Measurements from ENCODE around the gene PDIA4.
"Not testable (repeated sequence)": the region's sequence is repeated elsewhere in the genome, so short reads cannot be mapped to it uniquely, and the experiment has no call there.

The PDIA4 gene, protein sequence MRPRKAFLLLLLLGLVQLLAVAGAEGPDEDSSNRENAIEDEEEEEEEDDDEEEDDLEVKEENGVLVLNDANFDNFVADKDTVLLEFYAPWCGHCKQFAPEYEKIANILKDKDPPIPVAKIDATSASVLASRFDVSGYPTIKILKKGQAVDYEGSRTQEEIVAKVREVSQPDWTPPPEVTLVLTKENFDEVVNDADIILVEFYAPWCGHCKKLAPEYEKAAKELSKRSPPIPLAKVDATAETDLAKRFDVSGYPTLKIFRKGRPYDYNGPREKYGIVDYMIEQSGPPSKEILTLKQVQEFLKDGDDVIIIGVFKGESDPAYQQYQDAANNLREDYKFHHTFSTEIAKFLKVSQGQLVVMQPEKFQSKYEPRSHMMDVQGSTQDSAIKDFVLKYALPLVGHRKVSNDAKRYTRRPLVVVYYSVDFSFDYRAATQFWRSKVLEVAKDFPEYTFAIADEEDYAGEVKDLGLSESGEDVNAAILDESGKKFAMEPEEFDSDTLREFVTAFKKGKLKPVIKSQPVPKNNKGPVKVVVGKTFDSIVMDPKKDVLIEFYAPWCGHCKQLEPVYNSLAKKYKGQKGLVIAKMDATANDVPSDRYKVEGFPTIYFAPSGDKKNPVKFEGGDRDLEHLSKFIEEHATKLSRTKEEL

DNA sequence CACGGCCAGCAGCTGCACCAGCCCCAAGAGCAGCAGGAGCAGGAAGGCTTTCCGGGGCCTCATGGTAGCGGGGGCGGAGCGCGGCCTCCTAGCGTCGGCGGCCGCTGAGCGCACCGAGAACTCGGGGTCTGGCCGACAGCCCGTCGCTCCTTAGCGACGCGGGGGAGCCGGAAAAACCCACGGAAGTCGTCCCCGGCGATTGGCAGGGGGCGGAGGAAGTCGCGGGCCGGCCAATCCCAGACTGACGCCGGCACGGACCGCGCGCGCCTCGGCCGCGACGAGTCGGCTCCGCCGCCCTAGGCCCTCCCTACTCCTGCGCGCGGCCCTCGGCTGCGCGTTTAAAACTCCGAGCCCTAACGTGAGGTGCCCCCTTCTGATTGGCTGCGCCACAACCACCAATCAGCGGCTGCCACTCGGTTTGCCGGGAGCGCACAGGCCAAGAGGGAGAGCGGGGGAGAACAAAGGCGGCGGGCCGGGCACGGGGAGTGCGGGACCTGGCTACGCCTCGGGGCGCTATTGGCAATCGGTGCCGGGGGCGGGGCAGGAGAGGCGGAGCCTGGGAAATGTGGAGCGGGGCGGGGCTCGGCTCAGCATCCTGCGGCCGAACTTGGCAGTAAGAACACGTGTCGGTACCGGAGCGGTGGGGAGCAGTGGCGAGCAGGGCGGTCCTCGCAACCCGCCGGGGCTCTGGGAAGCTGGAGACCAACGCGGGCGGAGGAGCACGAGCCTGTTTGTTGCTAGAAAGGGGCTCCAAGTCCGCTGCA is at the start of gene PDIA4:
Gene PDIA4 (minus strand): TSS at position 160 of the 764 bp plus-strand sequence. CDS start 97 bp downstream, at position 63.
- ATAC-seq (replicated peaks; ENCODE audit: extremely low read depth, poor library complexity, severe bottlenecking) (peak; percentile 87), DNase-seq (ENCODE audit: low spot score in 2 of 2) (peak; percentile 98 to 99)
- peaks cover 14% of the 10 kb centered on the region for H3K36me3 Mint-ChIP-seq (ENCODE audit: insufficient read depth)
- no peaks in the 10 kb centered on the region for H3K9me3 Mint-ChIP-seq
- peak within 1 kb of the TSS; percentile 93 for H3K27ac Mint-ChIP-seq (ENCODE audit: low read depth)
- H3K27me3 Mint-ChIP-seq, result no peaks in the 10 kb centered on the region
- H3K4me1 Mint-ChIP-seq, result peaks cover 47% of the 10 kb centered on the region
- H3K4me3 Mint-ChIP-seq, result peak within 1 kb of the TSS; percentile 84

DNA sequence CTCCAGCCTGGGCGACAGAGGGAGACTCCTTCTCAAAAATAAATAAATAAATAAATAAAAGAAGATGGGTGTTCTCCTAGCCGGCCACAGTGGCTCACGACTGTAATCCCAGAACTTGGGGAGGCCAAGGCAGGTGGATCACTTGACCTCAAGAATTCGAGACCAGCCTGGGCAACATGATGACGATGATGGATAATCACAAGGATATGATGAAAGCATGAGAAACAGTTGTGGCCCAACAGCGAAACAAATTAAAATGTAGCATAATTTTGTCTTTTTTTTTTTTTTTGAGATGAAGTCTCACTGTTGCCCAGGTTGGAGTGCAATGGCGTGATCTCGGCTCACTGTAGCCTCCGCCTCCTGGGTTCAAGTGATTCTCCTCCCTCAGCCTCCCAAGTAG is 49.3 kb upstream of the PDIA4 start:
- DNase-seq (ENCODE audit: low spot score in 2 of 2) (no peak), ATAC-seq (replicated peaks; ENCODE audit: extremely low read depth, poor library complexity, severe bottlenecking) (no peak)
- Mint-ChIP-seq H3K4me3 (no peak overlapping the region), H3K36me3 (ENCODE audit: insufficient read depth) (peaks cover 17% of the 10 kb centered on the region), H3K4me1 (peaks cover 14% of the 10 kb centered on the region), H3K9me3 (no peaks in the 10 kb centered on the region), H3K27me3 (no peaks in the 10 kb centered on the region), H3K27ac (ENCODE audit: low read depth) (no peak overlapping the region)

DNA sequence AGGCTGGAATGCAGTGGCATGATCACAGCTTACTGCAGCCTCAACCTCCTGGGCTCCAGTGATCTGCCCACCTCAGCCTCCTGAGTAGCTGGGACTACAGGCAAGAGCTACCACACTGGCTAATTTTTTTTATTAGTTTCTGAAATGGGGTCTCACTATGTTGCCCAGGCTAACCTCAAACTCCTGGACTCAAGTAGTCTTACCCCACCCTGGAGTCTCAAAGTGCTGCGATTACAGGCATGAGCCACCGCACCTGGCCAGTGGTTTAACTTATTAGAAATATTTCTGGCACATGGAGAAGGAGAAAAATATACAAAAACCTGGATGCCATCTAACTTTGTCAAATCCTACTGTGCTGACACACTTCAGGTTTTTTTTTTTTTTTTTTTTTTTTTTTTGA is 47.0 kb upstream of the PDIA4 start:
- Mint-ChIP-seq H3K4me1 (peaks cover 7% of the 10 kb centered on the region), H3K4me3 (no peak overlapping the region), H3K27ac (ENCODE audit: low read depth) (no peak overlapping the region), H3K9me3 (no peaks in the 10 kb centered on the region), H3K27me3 (no peaks in the 10 kb centered on the region), H3K36me3 (ENCODE audit: insufficient read depth) (peaks cover 16% of the 10 kb centered on the region)
- DNase-seq (ENCODE audit: low spot score in 2 of 2), result no peak
- no peak for ATAC-seq (replicated peaks; ENCODE audit: extremely low read depth, poor library complexity, severe bottlenecking)

DNA sequence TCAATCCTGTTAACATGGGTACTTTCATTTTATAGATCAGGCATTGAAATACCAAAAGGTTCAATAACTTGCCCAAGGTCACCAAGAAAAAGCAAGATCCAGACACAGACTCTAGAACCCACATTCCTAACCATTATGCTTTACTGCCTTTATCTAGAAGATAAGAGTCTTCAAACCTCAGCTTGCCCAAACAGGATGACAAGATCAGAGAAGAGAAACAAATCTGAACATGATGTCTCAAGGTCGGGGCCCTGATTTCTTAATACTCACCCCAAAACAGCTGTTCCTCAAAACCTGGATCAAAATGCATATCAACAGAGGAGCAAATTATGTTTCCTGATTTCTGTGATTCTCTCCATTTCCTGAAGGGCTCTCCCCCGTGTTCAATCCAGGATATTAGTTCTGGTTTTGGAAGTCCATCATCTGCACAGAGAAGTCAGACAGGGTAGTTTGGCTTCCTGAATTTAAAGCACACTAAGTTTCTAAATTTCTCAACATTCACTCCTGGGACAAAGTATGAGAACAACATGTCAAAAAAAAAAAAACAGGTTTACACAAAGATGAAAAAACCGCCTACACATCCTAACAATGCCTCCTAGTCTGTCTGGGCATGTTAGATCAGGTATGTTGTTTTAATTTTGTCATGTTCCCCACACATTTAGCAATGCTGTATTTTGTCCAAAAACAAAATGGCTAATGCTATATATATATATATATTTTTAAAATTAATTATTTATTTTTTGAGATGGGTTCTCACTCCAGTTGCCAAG is 46.0 kb upstream of the PDIA4 start:
- Mint-ChIP-seq H3K27me3 (no peaks in the 10 kb centered on the region), H3K27ac (ENCODE audit: low read depth) (no peak overlapping the region), H3K4me1 (peaks cover 5% of the 10 kb centered on the region), H3K9me3 (no peaks in the 10 kb centered on the region), H3K36me3 (ENCODE audit: insufficient read depth) (peaks cover 16% of the 10 kb centered on the region), H3K4me3 (no peak overlapping the region)
- ATAC-seq (replicated peaks; ENCODE audit: extremely low read depth, poor library complexity, severe bottlenecking) (no peak), DNase-seq (ENCODE audit: low spot score in 2 of 2) (no peak)

DNA sequence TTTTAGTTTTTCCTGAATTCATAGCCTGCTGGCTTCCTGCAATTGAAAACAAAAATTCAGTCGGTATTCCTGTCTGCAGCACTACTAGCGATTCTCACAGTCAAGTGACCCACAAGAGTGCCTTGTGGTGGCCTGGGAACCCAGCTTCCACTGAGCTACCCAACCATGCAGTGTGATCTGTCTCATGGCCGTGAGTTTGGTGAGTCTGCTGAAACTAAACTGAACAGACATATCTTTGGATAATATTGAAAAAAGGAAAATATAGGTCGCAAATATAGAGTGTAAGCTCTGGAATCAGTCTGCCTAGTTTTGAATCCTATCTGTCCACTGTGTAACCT is 44.1 kb upstream of the PDIA4 start:
- no peak overlapping the region for H3K4me3 Mint-ChIP-seq
- no peak overlapping the region for H3K27ac Mint-ChIP-seq (ENCODE audit: low read depth)
- DNase-seq (ENCODE audit: low spot score in 2 of 2) (no peak), ATAC-seq (replicated peaks; ENCODE audit: extremely low read depth, poor library complexity, severe bottlenecking) (no peak)
- no peaks in the 10 kb centered on the region for H3K9me3 Mint-ChIP-seq
- H3K36me3 Mint-ChIP-seq (ENCODE audit: insufficient read depth), result peaks cover 22% of the 10 kb centered on the region
- H3K4me1 Mint-ChIP-seq, result peaks cover 5% of the 10 kb centered on the region
- no peaks in the 10 kb centered on the region for H3K27me3 Mint-ChIP-seq

DNA sequence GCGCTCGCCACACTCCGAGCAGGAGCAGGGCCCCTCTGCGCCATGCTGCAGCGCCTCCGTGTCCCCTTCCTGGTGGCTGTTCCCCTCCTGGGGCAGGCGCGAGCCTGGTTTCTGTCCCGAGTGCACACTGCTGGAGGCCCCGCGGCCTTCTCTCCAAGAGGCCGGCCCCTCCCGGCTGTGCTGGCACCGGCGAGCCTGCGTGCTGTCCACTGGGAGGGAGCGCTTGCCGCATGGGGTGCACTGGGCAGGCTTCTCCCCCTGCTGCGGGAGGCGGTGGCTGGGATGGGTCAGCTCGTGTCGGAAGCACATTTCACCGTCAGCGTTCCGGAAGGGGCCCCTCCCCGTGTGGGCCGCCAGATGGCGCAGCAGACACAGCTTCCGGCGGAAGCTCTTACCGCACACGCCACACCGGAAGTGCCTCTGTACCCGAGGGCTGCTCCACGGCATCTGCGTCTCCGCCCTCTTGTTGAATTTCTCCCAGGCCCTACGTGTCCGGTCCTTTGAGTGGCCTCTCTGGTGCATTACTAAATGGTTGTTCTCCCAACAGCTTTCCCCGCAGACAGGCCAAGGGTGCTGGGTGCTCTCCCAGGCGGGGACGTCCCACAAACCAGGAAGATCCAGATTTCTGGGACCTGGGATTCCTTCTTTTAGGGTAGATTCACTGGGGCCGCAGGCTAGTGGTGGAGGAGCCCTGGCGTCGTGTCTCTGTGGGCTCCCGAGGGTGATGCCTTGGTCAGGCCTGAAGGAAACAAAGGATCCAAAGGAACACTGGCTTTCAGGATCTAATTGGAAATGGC is 43.5 kb upstream of the PDIA4 start:
- H3K4me1 Mint-ChIP-seq, result peaks cover 5% of the 10 kb centered on the region
- H3K9me3 Mint-ChIP-seq, result no peaks in the 10 kb centered on the region
- DNase-seq (ENCODE audit: low spot score in 2 of 2), result peak in 1 of 2 donors; percentile 42
- H3K36me3 Mint-ChIP-seq (ENCODE audit: insufficient read depth), result peaks cover 19% of the 10 kb centered on the region
- no peaks in the 10 kb centered on the region for H3K27me3 Mint-ChIP-seq
- H3K4me3 Mint-ChIP-seq, result peak overlapping the region; percentile 20
- H3K27ac Mint-ChIP-seq (ENCODE audit: low read depth), result no peak overlapping the region
- peak; percentile 60 for ATAC-seq (replicated peaks; ENCODE audit: extremely low read depth, poor library complexity, severe bottlenecking)

DNA sequence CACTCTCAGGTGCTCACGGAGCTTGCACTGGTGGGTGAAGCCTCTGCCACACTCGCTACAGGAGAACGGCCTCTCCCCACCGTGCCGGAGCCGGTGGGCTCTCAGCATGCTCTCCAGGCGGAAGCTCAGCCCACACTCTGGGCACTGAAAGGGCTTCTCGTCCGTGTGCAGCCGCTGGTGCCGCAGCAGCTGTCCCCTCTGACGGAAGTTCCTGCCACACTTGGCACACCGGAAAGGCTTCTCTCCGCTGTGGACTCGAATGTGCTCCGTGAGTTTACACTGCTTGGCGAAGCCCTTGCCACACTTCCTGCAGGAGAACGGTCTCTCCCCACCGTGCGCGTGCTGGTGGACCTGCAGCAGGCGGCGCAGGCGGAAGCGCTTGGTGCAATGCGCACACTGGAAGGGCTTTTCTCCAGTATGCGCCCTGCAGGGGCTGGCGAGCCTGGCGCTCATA is 42.9 kb upstream of the PDIA4 start:
- Mint-ChIP-seq H3K27me3 (no peaks in the 10 kb centered on the region), H3K4me1 (no peaks in the 10 kb centered on the region), H3K9me3 (no peaks in the 10 kb centered on the region), H3K36me3 (ENCODE audit: insufficient read depth) (peaks cover 19% of the 10 kb centered on the region), H3K27ac (ENCODE audit: low read depth) (no peak overlapping the region), H3K4me3 (no peak overlapping the region)
- ATAC-seq (replicated peaks; ENCODE audit: extremely low read depth, poor library complexity, severe bottlenecking) (no peak), DNase-seq (ENCODE audit: low spot score in 2 of 2) (no peak)

DNA sequence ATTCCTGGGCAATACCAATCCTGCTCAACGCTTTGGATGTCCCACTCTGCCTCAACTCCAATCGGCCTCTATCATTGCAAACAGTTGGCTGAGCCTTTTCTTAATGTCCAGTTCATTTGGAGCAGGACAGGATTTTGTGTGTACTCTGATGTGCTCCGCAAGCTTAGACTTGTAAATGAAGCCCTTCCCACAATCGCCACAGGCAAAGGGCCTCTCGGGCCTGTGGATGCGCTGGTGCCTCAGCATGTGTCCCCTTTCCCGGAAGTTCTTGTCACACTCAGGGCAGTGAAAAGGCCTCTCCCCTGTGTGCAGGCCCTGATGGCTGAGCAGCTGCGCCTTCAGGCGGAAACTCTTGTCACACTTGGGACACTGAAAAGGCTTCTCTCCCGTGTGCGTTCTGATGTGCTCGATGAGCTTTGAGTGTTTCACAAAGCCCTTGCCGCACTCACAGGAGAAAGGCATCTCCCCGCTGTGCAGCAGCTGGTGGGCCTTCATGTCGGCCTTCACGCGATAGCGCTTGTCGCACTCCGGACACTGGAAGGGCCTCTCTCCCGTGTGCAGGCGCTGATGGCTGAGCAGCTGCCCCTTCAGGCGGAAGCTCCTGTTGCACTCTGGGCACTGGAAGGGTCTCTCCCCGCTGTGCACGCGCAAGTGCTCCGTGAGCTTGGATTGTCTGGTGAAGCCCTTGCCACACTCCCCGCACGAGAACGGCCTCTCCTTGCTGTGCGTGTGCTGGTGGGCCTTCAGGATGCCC is 42.2 kb upstream of the PDIA4 start:
- Mint-ChIP-seq H3K4me1 (no peaks in the 10 kb centered on the region), H3K36me3 (ENCODE audit: insufficient read depth) (peaks cover 16% of the 10 kb centered on the region), H3K4me3 (no peak overlapping the region), H3K27me3 (no peaks in the 10 kb centered on the region), H3K9me3 (no peaks in the 10 kb centered on the region), H3K27ac (ENCODE audit: low read depth) (no peak overlapping the region)
- ATAC-seq (replicated peaks; ENCODE audit: extremely low read depth, poor library complexity, severe bottlenecking) (no peak), DNase-seq (ENCODE audit: low spot score in 2 of 2) (no peak)

DNA sequence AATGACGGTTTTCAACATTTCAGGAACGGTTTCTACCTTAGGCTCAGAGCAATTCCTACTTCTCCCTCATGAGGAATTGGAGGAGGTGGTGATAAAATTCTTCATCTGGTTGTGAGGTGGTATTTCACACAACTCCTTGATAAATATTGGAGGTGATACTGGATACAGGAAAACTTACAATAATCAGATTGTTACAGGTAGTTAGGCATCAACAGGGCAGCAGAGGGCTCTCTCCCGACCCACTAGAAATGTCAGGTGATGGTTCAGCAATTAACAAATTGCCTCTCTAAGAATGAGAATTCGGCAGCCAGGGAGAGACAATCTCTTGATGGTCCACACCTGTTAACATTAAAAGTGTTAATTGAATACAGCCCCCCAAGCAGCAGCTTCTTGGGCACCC is 39.6 kb upstream of the PDIA4 start:
- ATAC-seq (replicated peaks; ENCODE audit: extremely low read depth, poor library complexity, severe bottlenecking) (no peak), DNase-seq (ENCODE audit: low spot score in 2 of 2) (no peak)
- Mint-ChIP-seq H3K9me3 (no peaks in the 10 kb centered on the region), H3K36me3 (ENCODE audit: insufficient read depth) (peaks cover 9% of the 10 kb centered on the region), H3K4me1 (peaks cover 8% of the 10 kb centered on the region), H3K27me3 (no peaks in the 10 kb centered on the region), H3K27ac (ENCODE audit: low read depth) (no peak overlapping the region), H3K4me3 (no peak overlapping the region)

DNA sequence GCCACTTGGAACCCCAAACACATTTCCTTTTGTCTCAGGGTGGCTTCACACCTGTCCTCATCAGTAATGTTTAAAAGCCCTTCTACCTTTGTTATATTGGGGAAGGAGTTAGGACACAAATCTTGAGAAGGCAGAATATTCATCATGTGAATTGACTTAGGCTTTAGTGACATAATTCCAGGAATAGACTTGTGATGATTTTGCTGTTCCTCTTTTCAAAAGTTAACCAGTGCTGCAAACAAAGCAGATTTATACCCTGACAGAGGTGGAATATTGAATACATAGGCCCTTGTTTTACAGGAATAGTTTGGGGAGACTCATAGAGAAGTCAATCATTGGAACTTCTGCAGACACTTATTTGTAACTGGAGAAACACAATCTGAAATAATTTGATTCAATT is 35.2 kb upstream of the PDIA4 start:
- H3K9me3 Mint-ChIP-seq, result no peaks in the 10 kb centered on the region
- peaks cover 8% of the 10 kb centered on the region for H3K4me1 Mint-ChIP-seq
- DNase-seq (ENCODE audit: low spot score in 2 of 2) (no peak), ATAC-seq (replicated peaks; ENCODE audit: extremely low read depth, poor library complexity, severe bottlenecking) (no peak)
- no peak overlapping the region for H3K27ac Mint-ChIP-seq (ENCODE audit: low read depth)
- H3K4me3 Mint-ChIP-seq, result no peak overlapping the region
- no peaks in the 10 kb centered on the region for H3K27me3 Mint-ChIP-seq
- H3K36me3 Mint-ChIP-seq (ENCODE audit: insufficient read depth), result peaks cover 7% of the 10 kb centered on the region

DNA sequence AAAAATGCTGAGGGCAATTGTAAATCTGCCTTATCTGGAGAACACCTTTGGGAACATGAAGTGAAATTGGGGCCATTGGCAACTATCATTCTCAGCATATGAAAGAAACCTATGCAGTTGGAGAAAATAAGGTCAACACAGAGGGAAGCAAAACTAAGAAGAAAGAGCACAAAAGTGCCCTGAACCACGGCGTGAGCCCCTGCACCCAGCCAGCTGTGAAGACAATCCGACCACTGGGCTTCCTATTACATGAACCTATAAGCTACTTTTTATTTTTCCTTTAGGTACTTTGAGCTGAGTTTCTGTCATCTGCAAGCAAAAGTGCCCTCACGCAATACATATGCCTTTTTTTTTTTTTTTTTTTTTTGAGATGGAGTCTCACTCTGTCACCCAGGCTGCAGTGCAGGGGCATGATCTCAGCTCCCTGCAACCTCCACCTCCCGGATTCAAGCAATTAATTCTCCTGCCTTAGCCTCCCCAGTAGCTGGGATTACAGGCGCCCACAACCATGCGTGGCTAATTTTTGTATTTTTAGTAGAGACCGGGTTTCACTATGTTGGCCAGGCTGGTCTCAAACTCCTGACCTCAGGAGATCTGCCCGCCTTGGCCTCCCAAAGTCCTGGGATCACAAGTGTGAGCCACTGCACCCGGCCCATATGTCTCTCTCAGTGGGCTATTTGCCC is 34.1 kb upstream of the PDIA4 start:
- H3K4me3 Mint-ChIP-seq; H3K27me3 Mint-ChIP-seq; H3K4me1 Mint-ChIP-seq; ATAC-seq (replicated peaks; ENCODE audit: extremely low read depth, poor library complexity, severe bottlenecking); H3K27ac Mint-ChIP-seq (ENCODE audit: low read depth); H3K9me3 Mint-ChIP-seq; H3K36me3 Mint-ChIP-seq (ENCODE audit: insufficient read depth); DNase-seq (ENCODE audit: low spot score in 2 of 2): not testable (repeated sequence)
